Sigmoid colon (tissue), 4 donors: ENCODE results near the gene USP37.

Experiments
- POLR2A ChIP-seq, 2 donors: fragments of 450-650 bp; IDR thresholded peaks; one replicate each; pipeline ENCODE4 v1.6.1; 2016; ENCODE audit warnings: antibody characterized with exemption in 2 of 2, mild to moderate bottlenecking in 2 of 2, moderate library complexity in 2 of 2
- POLR2AphosphoS5 ChIP-seq, 4 donors: sonication (generic); formaldehyde crosslinking; IDR thresholded peaks; one replicate each; pipeline ENCODE4 v1.6.1; 2017; ENCODE audit warnings: antibody characterized with exemption in 4 of 4
- TF ChIP-seq, protein P1 (sequence below), 4 experiments: fragments of 450-650 bp in 3 of 4; fragments of 200-600 bp in 1 of 4; IDR thresholded peaks; one replicate each; pipeline ENCODE4 v1.5.1; 2016 to 2019; ENCODE audit warnings: antibody characterized with exemption in 4 of 4, mild to moderate bottlenecking in 3 of 4, moderate library complexity in 2 of 4

DNA sequence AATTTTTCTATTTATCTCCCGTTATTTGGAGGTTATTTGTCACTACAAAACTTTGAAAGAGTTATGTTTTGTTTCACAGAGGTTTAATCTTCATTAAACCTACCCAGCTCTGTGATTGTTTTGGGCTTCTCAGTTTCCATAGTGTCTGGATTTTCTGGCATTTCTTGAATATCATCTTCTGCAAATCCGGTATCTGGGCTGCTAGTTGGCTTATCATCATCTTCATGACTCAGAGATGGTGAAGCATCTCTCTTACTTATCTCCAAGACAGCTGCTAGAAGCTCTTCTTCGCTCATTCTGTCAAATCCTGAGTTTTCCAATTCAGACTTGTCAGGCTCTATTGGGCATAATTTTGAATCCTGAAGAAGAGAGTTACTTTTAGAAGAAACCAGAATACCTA, 93.6 kb downstream of the USP37 start:
- TF ChIP-seq POLR2AphosphoS5 (IDR thresholded peaks at IDR 0.05) (no peak), POLR2A (IDR thresholded peaks at IDR 0.05) (no peak)
- TF ChIP-seq, protein P1, sequence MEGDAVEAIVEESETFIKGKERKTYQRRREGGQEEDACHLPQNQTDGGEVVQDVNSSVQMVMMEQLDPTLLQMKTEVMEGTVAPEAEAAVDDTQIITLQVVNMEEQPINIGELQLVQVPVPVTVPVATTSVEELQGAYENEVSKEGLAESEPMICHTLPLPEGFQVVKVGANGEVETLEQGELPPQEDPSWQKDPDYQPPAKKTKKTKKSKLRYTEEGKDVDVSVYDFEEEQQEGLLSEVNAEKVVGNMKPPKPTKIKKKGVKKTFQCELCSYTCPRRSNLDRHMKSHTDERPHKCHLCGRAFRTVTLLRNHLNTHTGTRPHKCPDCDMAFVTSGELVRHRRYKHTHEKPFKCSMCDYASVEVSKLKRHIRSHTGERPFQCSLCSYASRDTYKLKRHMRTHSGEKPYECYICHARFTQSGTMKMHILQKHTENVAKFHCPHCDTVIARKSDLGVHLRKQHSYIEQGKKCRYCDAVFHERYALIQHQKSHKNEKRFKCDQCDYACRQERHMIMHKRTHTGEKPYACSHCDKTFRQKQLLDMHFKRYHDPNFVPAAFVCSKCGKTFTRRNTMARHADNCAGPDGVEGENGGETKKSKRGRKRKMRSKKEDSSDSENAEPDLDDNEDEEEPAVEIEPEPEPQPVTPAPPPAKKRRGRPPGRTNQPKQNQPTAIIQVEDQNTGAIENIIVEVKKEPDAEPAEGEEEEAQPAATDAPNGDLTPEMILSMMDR (IDR thresholded peaks at IDR 0.05): no peak
